HepG2 (cell line): ENCODE measurements around the gene SGSM1. TPM values are rescaled to one million over a fixed set of nuclear protein-coding genes. Genes with fewer than 3 reads are reported as not detected.

Experiments used
- ATF5 ChIP-seq: sonication (generic); formaldehyde crosslinking; IDR thresholded peaks from 2 replicates; pipeline ENCODE4 v1.4.0; 2020; ENCODE audit warnings: mild to moderate bottlenecking, low read depth, missing genetic modification reagents
- BRF2 ChIP-seq: sonication (generic); formaldehyde crosslinking; IDR thresholded peaks from 2 replicates; pipeline ENCODE4 v1.8.1; 2022; ENCODE audit warnings: mild to moderate bottlenecking, missing genetic modification reagents
- IRF1 ChIP-seq: sonication (generic); formaldehyde crosslinking; IDR thresholded peaks from 2 replicates; pipeline ENCODE4 v1.4.0; 2020; ENCODE audit warnings: low read depth, mild to moderate bottlenecking, missing genetic modification reagents
- NCOR1 ChIP-seq: fragments of 200-600 bp; sonication (generic); IDR thresholded peaks from 2 replicates; pipeline ENCODE4 v1.7.0; 2017; ENCODE audit warnings: antibody characterized with exemption, low read length, borderline replicate concordance
- PLRG1 ChIP-seq: fragments of 450-650 bp; conservative IDR thresholded peaks from 2 replicates; pipeline ENCODE4 v1.6.1; 2016
- SNAPC4 ChIP-seq: sonication (generic); formaldehyde crosslinking; IDR thresholded peaks from 2 replicates; pipeline ENCODE4 v1.4.0; 2020; ENCODE audit warnings: mild to moderate bottlenecking, missing genetic modification reagents
- ZKSCAN8 ChIP-seq: IDR thresholded peaks from 2 replicates; pipeline ENCODE4 v1.6.1; 2016; ENCODE audit warnings: borderline replicate concordance, missing genetic modification reagents, missing compliant biosample characterization
- ZNF549 ChIP-seq: sonication (generic); formaldehyde crosslinking; IDR thresholded peaks from 2 replicates; pipeline ENCODE4 v1.5.0; 2020; ENCODE audit warnings: missing genetic modification reagents
- polyA plus RNA-seq, 8 experiments: library from polyadenylated mRNA; depleted of rRNA in 3 of 8; stranded (reverse) in 7 of 8; unstranded in 1 of 8; fragments of >200 nt; fragmentation: Illumina TruSeq in 4 of 8; extraction: Trizol in 4 of 8; gene quantifications; 2 replicates each; pipeline versions ENCODE4 v1.2.1 to v1.2.3, GENCODE V29; 2011 to 2016; ENCODE audit warnings: low read depth in 4 of 8, missing spikeins in 1 of 8, mixed read lengths in 1 of 8; ENCODE audit not compliant: insufficient read depth in 1 of 8
- total RNA-seq, 5 experiments: library from RNA; depleted of rRNA; stranded (reverse); fragments of >200 nt; fragmentation: Illumina TruSeq; extraction: Trizol; gene quantifications; 2 replicates each; pipeline ENCODE4 v1.2.3, GENCODE V29; 2016; ENCODE audit warnings: low read depth in 1 of 5

The SGSM1 gene
- total and polyA plus RNA-seq, 2 of the 13 experiments (the other 11 are each of a cell fraction or from before 2014, with no cell fraction given): 0.07 TPM; not detected in 1

- no peak for TF ChIP-seq BRF2 (CRISPR knock-in tag)
- no peak for TF ChIP-seq IRF1
- TF ChIP-seq SNAPC4 (CRISPR knock-in tag): no peak
- TF ChIP-seq ZKSCAN8: no peak
- no peak for TF ChIP-seq PLRG1
- TF ChIP-seq NCOR1: no peak
- TF ChIP-seq ZNF549 (CRISPR knock-in tag): no peak
- no peak for TF ChIP-seq ATF5 (CRISPR knock-in tag)
Measured at GRCh38 chr22:24873226-24873625, 67.2 kb downstream of the SGSM1 start (continued).
